ENCODE measurements around the gene DIPK2A.

DIPK2A gene

DNA sequence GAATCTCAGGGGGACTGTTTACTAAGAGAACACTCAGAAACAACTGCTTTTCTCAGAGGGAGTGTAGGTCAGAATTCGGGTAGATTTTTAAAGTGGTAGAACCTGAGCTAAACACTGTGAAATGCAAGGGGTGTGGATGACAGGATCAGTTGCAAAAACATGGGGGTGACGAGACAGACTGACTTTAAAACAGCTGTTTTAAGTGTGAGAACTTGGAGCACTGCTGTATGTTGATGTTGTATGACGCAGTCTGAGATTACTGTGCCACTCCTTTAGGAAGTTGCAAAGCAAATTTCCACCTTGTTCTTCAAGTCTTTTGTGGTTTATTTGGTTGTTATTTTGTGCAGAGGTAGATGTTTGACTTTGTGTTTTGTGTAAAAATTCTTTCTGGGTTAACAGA is 36.8 kb upstream of the DIPK2A start:
- no peak overlapping the region for H4K91ac ChIP-seq (ENCODE audit: low read depth, low read length)
- H2BK120ac ChIP-seq (ENCODE audit: insufficient read depth, low read length, poor library complexity), result no peak overlapping the region
- H3K27me3 ChIP-seq (ENCODE audit: insufficient read depth, low read length), result no peaks in the 10 kb centered on the region
- H2AFZ ChIP-seq (ENCODE audit: insufficient read depth, low read length, poor library complexity), result no peak overlapping the region
- no peak overlapping the region for H2AK5ac ChIP-seq (ENCODE audit: low read length)
- H3K14ac ChIP-seq (ENCODE audit: low read length), result no peak overlapping the region
- no peak overlapping the region for H3K27ac ChIP-seq (ENCODE audit: low read depth, low read length)
- no peaks in the 10 kb centered on the region for H3K4me1 ChIP-seq (ENCODE audit: control insufficient read depth in 1 of 2, insufficient read depth in 2 of 2, low read length in 2 of 2)
- H2BK12ac ChIP-seq (ENCODE audit: low read length), result no peak overlapping the region
- no peak overlapping the region for H3K9ac ChIP-seq (ENCODE audit: low read length)
- no peak overlapping the region for H4K12ac ChIP-seq (ENCODE audit: low read depth, low read length)
- no peak overlapping the region for H4K8ac ChIP-seq (ENCODE audit: low read depth, low read length)
- H3K4ac ChIP-seq (ENCODE audit: low read depth, low read length), result no peak overlapping the region
- no peak overlapping the region for H2BK5ac ChIP-seq (ENCODE audit: low read depth, low read length, poor library complexity)
- H3K9me3 ChIP-seq (ENCODE audit: insufficient read depth, low read depth, low read length), result no peaks in the 10 kb centered on the region
- no peak overlapping the region for H3K23ac ChIP-seq (ENCODE audit: low read length)
- H3K4me3 ChIP-seq (ENCODE audit: low read depth, low read length), result no peak overlapping the region
- no peaks in the 10 kb centered on the region for H3K36me3 ChIP-seq (ENCODE audit: control insufficient read depth in 1 of 2, insufficient read depth in 2 of 2, low read length in 2 of 2)
- no CpG with 5 or more reads among the region's 3 CpGs for WGBS (ENCODE audit: extremely low coverage, insufficient coverage, insufficient read length)
- no peak overlapping the region for H3K4me2 ChIP-seq (ENCODE audit: low read length)
- no peaks in the 10 kb centered on the region for H3K79me2 ChIP-seq (ENCODE audit: control insufficient read depth, insufficient read depth, low read length, poor library complexity)
- no peak overlapping the region for H3K18ac ChIP-seq (ENCODE audit: low read length)
- DNase-seq, result no peak
- no peaks in the 10 kb centered on the region for H3K79me1 ChIP-seq (ENCODE audit: low read length)

DNA sequence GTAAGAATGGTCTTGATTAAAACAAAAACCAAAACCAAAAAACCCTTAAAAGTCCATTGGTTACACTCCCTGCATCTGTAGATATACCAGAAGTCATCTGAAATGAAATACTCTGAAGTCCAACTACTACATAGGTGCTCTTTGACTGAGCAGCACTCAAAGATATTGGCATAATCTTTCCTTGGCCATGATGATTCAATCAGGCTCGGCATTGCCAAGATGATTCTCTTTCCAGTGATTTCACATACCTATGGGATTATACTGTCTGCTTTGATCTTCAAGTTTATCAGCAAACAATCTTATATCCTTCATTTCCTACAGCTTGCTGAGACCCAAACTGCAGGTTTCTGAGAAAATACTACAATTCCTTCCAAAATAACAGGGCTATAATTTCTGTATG is 35.9 kb upstream of the DIPK2A start:
- Histone ChIP-seq H2BK5ac (ENCODE audit: low read depth, low read length, poor library complexity) (no peak overlapping the region), H3K4me2 (ENCODE audit: low read length) (no peak overlapping the region), H3K14ac (ENCODE audit: low read length) (no peak overlapping the region), H4K12ac (ENCODE audit: low read depth, low read length) (no peak overlapping the region), H3K27ac (ENCODE audit: low read depth, low read length) (no peak overlapping the region), H2AK5ac (ENCODE audit: low read length) (no peak overlapping the region), H2AFZ (ENCODE audit: insufficient read depth, low read length, poor library complexity) (no peak overlapping the region), H3K4ac (ENCODE audit: low read depth, low read length) (no peak overlapping the region), H3K4me1 (ENCODE audit: control insufficient read depth in 1 of 2, insufficient read depth in 2 of 2, low read length in 2 of 2) (no peaks in the 10 kb centered on the region), H3K9me3 (ENCODE audit: insufficient read depth, low read depth, low read length) (no peaks in the 10 kb centered on the region), H3K27me3 (ENCODE audit: insufficient read depth, low read length) (no peaks in the 10 kb centered on the region), H4K91ac (ENCODE audit: low read depth, low read length) (no peak overlapping the region), H3K36me3 (ENCODE audit: control insufficient read depth in 1 of 2, insufficient read depth in 2 of 2, low read length in 2 of 2) (no peaks in the 10 kb centered on the region), H3K9ac (ENCODE audit: low read length) (no peak overlapping the region), H3K4me3 (ENCODE audit: low read depth, low read length) (no peak overlapping the region), H2BK12ac (ENCODE audit: low read length) (no peak overlapping the region), H2BK120ac (ENCODE audit: insufficient read depth, low read length, poor library complexity) (no peak overlapping the region), H3K18ac (ENCODE audit: low read length) (no peak overlapping the region), H3K23ac (ENCODE audit: low read length) (no peak overlapping the region), H3K79me1 (ENCODE audit: low read length) (no peaks in the 10 kb centered on the region), H4K8ac (ENCODE audit: low read depth, low read length) (no peak overlapping the region), H3K79me2 (ENCODE audit: control insufficient read depth, insufficient read depth, low read length, poor library complexity) (no peaks in the 10 kb centered on the region)
- no peak for DNase-seq
- WGBS (ENCODE audit: extremely low coverage, insufficient coverage, insufficient read length), result no CpG with 5 or more reads among the region's 1 CpG

DNA sequence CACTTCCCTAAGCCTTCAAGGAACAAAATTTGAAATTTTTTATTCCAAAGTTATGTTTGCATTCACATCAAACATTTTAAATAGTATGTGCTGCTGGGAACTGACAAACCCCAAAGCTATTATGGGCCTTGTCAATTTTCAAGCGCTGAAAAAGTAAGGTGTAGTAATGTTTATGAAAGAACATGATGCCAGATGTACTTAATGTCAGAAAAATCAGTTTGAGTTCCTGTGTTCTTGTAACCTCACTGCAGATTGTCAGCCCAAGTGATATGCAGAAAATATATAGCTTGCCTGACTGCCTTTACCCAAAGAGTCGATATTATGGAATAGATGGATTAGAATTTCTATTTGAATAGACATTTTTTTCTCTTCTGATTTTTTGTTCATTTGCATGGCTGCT is 20.8 kb upstream of the DIPK2A start:
- Histone ChIP-seq H2BK5ac (ENCODE audit: low read depth, low read length, poor library complexity) (no peak overlapping the region), H3K36me3 (ENCODE audit: control insufficient read depth in 1 of 2, insufficient read depth in 2 of 2, low read length in 2 of 2) (no peaks in the 10 kb centered on the region), H3K18ac (ENCODE audit: low read length) (no peak overlapping the region), H3K23ac (ENCODE audit: low read length) (no peak overlapping the region), H4K91ac (ENCODE audit: low read depth, low read length) (no peak overlapping the region), H2AK5ac (ENCODE audit: low read length) (no peak overlapping the region), H2AFZ (ENCODE audit: insufficient read depth, low read length, poor library complexity) (no peak overlapping the region), H4K12ac (ENCODE audit: low read depth, low read length) (no peak overlapping the region), H3K79me1 (ENCODE audit: low read length) (no peaks in the 10 kb centered on the region), H3K4me3 (ENCODE audit: low read depth, low read length) (no peak overlapping the region), H3K4me2 (ENCODE audit: low read length) (no peak overlapping the region), H2BK12ac (ENCODE audit: low read length) (no peak overlapping the region), H2BK120ac (ENCODE audit: insufficient read depth, low read length, poor library complexity) (no peak overlapping the region), H3K14ac (ENCODE audit: low read length) (no peak overlapping the region), H3K4me1 (ENCODE audit: control insufficient read depth in 1 of 2, insufficient read depth in 2 of 2, low read length in 2 of 2) (no peaks in the 10 kb centered on the region), H3K79me2 (ENCODE audit: control insufficient read depth, insufficient read depth, low read length, poor library complexity) (no peaks in the 10 kb centered on the region), H3K27me3 (ENCODE audit: insufficient read depth, low read length) (no peaks in the 10 kb centered on the region), H3K4ac (ENCODE audit: low read depth, low read length) (no peak overlapping the region), H3K27ac (ENCODE audit: low read depth, low read length) (no peak overlapping the region), H4K8ac (ENCODE audit: low read depth, low read length) (no peak overlapping the region), H3K9ac (ENCODE audit: low read length) (no peak overlapping the region), H3K9me3 (ENCODE audit: insufficient read depth, low read depth, low read length) (no peaks in the 10 kb centered on the region)
- no peak for DNase-seq
- WGBS (ENCODE audit: extremely low coverage, insufficient coverage, insufficient read length), result no CpG with 5 or more reads among the region's 2 CpGs

DNA sequence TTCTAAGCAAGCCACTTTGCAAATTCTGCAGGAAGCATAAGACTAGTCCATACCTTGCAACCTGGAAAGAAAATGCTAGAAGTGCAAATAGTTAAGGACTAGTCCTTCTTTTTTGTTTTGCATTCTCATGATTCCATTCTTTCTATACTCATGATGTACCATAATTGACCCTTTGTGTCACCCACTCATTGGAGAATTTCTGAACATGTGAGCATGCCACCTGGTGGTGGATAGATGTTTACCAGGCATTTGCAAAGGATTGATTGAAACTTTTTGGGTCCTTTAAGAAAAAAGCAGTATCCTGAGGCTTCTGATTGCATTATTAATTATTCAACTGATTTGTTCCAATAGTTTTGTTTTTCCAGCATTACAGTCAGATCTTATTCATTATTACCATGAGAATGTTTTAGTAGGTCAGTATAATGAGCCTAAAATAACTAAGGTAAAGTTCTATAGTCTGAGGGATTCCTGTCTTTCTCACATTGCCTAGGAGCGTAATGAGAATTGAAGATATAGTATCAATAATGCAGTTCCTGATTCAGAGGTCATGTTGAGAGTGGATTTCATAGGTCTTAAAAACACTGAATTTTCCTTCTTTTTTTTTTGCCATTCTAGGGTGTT is 20.2 kb upstream of the DIPK2A start:
- H2BK120ac ChIP-seq (ENCODE audit: insufficient read depth, low read length, poor library complexity), result no peak overlapping the region
- DNase-seq, result peak in 1 of 2 donors; percentile 45
- H3K9ac ChIP-seq (ENCODE audit: low read length), result no peak overlapping the region
- no CpG with 5 or more reads among the region's 1 CpG for WGBS (ENCODE audit: extremely low coverage, insufficient coverage, insufficient read length)
- H2AFZ ChIP-seq (ENCODE audit: insufficient read depth, low read length, poor library complexity), result no peak overlapping the region
- no peaks in the 10 kb centered on the region for H3K79me2 ChIP-seq (ENCODE audit: control insufficient read depth, insufficient read depth, low read length, poor library complexity)
- H4K8ac ChIP-seq (ENCODE audit: low read depth, low read length), result no peak overlapping the region
- H3K23ac ChIP-seq (ENCODE audit: low read length), result no peak overlapping the region
- no peak overlapping the region for H3K4me3 ChIP-seq (ENCODE audit: low read depth, low read length)
- no peaks in the 10 kb centered on the region for H3K9me3 ChIP-seq (ENCODE audit: insufficient read depth, low read depth, low read length)
- no peak overlapping the region for H4K12ac ChIP-seq (ENCODE audit: low read depth, low read length)
- H4K91ac ChIP-seq (ENCODE audit: low read depth, low read length), result no peak overlapping the region
- no peak overlapping the region for H3K27ac ChIP-seq (ENCODE audit: low read depth, low read length)
- no peak overlapping the region for H3K4me2 ChIP-seq (ENCODE audit: low read length)
- H3K4me1 ChIP-seq (ENCODE audit: control insufficient read depth in 1 of 2, insufficient read depth in 2 of 2, low read length in 2 of 2), result no peaks in the 10 kb centered on the region
- H3K14ac ChIP-seq (ENCODE audit: low read length), result no peak overlapping the region
- H2BK5ac ChIP-seq (ENCODE audit: low read depth, low read length, poor library complexity), result no peak overlapping the region
- no peaks in the 10 kb centered on the region for H3K27me3 ChIP-seq (ENCODE audit: insufficient read depth, low read length)
- H3K36me3 ChIP-seq (ENCODE audit: control insufficient read depth in 1 of 2, insufficient read depth in 2 of 2, low read length in 2 of 2), result no peaks in the 10 kb centered on the region
- H3K79me1 ChIP-seq (ENCODE audit: low read length), result no peaks in the 10 kb centered on the region
- no peak overlapping the region for H3K4ac ChIP-seq (ENCODE audit: low read depth, low read length)
- H3K18ac ChIP-seq (ENCODE audit: low read length), result no peak overlapping the region
- H2AK5ac ChIP-seq (ENCODE audit: low read length), result no peak overlapping the region
- no peak overlapping the region for H2BK12ac ChIP-seq (ENCODE audit: low read length)

All from trophoblast cell (in vitro differentiated cells and primary cell).